Measurements from ENCODE around the gene GOLPH3L.
"Not testable (repeated sequence)": the region's sequence is repeated elsewhere in the genome, so short reads cannot be mapped to it uniquely, and the experiment has no call there.

DNA sequence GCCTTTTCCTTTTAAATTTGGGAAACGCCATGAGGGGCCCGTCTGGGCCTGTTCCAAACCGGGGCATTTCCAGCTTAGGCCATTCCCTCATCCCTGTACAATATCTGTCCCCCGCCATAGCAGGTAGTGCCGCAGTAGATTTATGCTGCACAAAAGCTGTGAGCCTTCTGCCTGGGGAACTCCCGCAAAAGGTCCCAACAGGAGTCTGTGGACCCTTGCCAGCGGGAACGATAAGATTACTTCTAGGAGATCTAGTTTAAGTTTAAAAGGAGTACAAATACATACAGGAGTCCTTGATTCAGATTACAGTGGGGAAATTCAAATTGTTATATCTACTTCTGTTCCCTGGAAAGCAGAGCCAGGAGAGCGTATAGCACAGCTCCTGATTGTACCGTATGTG is 42.3 kb downstream of the GOLPH3L start:
- TF ChIP-seq POLR2AphosphoS5, POLR2A (IDR thresholded peaks at IDR 0.05): not testable (repeated sequence)
- TF ChIP-seq, protein P1, sequence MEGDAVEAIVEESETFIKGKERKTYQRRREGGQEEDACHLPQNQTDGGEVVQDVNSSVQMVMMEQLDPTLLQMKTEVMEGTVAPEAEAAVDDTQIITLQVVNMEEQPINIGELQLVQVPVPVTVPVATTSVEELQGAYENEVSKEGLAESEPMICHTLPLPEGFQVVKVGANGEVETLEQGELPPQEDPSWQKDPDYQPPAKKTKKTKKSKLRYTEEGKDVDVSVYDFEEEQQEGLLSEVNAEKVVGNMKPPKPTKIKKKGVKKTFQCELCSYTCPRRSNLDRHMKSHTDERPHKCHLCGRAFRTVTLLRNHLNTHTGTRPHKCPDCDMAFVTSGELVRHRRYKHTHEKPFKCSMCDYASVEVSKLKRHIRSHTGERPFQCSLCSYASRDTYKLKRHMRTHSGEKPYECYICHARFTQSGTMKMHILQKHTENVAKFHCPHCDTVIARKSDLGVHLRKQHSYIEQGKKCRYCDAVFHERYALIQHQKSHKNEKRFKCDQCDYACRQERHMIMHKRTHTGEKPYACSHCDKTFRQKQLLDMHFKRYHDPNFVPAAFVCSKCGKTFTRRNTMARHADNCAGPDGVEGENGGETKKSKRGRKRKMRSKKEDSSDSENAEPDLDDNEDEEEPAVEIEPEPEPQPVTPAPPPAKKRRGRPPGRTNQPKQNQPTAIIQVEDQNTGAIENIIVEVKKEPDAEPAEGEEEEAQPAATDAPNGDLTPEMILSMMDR (IDR thresholded peaks at IDR 0.05 in 8 of 11, conservative IDR thresholded peaks at IDR 0.05 in 3 of 11), result not testable (repeated sequence)

Data from spleen (tissue), 7 donors.